GM15510 (cell line): Measurements from ENCODE around the gene MELTF.

Experiments used
- POLR2A ChIP-seq: IDR thresholded peaks from 3 replicates; pipeline ENCODE4 v1.6.1; 2011; ENCODE audit warnings: borderline replicate concordance; ENCODE audit not compliant: insufficient read length; ENCODE audit errors: extremely low read depth

MELTF gene

DNA sequence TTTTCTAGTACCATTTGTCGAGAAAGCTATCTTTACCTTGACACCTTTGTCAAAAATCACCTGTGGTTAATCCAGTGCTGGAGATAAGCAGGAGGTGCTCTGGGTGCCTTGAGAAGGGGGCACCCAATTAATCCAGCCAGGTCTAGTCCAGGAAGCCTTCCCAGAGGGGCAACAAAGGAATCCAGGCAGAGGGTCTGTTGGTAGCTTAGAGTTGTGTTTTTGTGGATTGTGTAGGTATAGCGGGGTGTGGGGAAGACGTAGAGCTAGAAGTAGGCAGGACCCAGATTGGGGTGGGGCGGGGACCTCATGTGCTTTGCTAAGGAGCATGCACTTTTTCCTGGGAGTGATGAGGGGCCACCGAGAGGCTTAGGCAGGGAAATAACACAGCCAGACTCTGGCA, 55.0 kb downstream of the MELTF start:
- no peak for TF ChIP-seq POLR2A

DNA sequence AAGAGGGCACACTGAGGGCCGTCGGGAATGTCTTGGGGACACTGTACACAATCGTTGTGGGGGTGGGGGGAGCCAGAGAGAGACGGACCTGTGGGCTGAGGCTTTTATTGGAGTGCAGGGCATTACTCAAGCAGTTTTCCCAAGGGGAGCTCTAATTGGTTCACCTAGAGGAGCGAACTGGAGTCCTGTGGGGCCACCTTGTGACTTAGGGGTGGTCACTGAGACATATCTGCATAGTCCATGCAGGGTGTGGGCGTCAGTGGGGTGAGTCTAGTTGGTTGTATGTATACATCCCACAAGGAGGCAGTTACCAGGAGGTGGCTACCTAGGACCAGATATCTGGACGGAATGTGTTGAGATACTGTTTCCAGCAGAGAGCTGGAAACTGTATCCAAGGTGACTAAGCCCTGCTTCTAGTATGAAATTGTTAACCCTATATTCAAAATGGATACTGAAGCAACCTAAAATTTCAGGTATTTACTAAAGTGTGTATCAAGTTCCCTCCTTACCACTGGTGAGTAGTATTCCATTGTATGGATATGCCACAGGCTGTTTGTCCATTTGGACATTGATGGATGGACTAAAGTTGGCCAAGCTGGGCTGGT, 58.4 kb downstream of the MELTF start:
- TF ChIP-seq POLR2A: no peak

DNA sequence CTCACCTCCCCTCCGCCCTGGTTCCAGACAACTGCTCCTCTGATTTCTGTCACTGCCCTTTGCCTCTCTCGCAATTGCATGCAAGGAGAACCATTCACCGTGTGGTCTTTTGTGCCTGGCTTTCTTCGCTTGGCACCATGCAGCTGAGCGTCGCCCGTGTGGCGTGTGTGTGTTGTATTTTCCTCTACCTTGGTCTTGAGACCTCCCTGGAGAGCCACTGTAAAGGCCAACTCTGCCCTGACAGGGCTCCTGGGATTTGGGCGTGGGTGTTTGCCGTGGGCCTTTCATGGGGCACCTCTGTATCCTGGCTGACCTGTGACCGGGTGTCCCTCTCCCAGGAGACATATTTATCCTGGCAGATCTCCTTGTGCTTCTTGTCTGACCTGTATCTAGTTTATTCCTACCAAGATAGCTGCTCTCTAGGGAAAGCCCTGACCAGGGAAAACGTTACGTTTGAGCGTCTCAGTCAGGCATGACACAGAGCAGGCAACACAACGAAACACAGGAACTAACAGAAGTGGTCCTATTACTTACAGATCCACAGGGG, 59.0 kb downstream of the MELTF start:
- no peak for TF ChIP-seq POLR2A

DNA sequence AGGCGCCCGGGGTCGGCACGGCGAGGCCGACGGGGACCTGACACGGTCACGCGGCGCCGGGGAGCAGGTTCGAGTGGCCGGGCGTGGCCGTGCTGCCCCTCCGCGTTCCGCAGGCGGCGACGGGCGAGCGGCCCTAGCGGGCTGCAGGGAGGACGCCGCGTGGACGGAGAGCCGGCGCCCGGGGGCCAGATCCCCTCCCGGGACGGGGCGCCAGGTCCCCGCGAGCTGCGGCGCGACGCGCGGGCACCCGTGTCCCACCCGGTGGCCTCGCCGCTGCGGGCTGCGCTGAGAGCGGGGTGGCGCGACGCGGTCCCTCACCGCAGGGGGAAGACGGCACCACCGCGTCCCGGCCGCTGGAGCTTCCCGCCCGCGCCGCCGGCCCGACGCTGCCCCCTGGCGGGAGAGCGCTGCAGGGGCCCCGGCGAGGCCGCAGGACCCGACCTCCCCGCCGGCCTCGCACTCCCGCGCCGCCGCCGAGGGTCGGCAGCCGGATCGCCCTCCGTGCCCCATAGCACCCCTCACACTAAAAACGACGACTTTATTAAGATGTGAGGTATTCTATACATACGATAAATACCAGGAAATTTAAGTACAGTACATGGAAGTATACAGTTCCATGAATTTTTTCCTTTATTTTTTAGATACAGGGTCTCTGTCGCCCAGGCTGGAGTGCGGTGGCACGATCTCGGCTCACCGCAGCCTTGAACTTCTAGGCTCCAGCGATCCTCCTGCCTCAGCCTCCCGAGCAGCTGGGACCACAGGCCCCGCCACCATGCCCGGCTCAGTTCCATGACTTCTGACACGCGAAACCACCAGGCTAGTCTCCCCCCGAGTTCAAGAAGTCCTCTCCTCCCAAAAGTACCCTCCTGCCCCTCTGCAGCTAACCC, 59.7 kb downstream of the MELTF start:
- TF ChIP-seq POLR2A: peak; percentile 37

DNA sequence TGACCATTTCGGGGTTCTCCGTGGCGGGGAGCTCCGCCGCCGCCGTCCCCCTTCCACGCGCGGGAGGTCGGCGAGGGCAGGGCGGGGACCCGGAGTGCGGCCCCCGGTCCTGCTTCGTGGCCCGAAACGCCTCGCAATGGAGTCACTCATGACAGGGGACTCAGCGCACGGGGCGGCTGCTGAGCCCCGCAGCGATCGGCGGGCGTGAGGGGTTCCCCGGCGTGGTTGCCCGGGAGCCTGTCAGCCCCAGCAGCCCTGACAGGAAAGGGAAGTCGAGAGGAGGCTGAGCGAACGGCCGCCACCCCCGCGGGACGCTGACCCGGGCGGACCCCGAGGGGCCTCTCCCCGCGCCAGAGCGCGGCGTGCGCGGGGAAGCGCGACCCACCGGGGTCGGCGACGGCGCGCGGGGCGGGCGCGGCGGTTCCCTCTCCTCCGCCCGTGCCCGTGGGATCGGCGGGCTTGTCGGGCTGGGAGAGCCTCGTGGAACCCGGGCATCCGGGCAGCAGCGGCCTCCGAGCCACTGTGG, 60.4 kb downstream of the MELTF start:
- no peak for TF ChIP-seq POLR2A

DNA sequence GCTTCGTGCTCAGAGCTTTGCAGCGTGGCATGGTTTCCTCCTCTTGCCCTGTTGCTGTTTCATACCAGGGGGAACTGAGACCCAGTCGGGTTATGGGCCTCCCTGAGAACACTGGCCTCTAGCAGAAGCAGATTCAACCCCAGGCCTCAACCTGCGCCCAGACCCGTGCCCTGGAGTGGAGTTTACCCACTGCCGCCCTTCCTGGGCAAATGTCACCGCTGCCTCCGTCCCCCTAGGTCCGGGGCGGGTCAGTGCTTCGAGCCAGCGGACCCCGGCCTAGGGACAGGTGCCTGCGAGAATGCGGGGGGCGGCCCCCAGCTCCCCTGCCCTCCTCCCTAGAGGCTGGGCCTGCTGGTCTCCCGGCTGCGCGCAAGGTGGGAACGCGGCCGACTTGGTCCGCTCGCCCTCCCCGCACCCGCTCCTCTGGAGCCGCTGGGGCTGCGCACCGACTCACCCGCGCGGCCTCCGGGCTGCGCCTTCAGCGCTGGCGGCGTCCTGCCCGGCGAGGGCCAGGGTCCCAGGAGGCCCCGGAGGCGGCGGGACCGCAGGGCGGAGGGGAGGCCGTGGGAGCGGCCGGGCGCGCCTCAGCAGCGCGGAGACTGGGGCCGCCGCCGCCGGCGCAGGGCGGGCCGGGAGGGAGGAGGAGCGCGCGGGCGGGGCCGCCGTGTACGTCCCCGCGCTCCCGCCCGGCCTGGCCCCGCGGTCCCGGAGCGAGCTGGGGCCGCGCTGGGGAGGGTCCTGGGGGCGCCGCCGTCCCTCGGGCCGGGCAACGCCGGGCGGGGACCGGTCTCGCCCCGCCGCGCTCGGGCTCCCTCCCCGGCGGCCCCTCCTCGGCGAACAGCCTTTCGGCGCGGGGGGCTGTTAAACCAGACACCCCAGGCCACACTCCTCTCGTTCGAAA, 61.1 kb downstream of the MELTF start, which contains the start of gene PIGZ:
Gene PIGZ (minus strand): TSS at position 601 of the 901 bp plus-strand sequence. CDS start 16,802 bp downstream, outside the sequence.
- TF ChIP-seq POLR2A: peak; percentile 67

DNA sequence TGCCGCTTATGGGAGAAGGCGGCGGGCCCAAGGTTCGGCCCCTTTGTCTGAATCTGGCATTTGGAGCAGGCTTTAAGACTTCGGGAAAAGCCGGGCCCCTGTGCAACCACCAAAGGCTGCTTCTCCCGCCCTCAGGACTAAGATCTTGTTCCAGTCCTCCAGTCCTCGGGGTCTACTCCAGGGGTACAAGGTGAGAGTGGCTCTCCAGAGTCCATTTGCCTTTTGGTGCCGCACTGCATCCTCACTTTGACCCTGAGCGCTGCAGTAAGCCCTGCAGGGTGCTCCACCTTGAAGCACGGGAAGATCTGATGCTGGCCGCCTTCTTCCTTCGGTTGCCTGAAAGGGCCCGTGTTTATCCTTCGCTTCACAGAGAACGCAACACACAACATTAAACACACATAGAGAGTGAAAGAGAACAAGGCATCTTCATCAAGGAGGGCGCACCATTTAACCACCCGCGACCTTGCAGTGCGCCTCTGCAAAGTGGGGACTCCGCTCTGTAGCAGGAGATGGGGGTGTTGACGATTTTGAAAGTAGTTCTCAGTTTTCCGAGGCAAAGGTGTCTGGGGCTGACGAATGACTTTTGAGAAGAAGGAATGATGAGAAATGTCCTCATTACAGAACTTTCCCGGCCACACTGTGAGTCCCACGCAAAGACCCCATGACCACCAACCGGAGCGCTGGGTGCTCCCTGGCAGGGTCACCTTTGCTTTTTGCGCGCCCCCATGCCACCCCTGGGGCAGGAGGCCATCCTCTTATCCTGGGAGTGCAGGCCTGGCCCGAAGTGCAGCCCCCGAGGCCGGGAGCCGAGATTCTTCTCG, 62.0 kb downstream of the MELTF start:
- TF ChIP-seq POLR2A: no peak

DNA sequence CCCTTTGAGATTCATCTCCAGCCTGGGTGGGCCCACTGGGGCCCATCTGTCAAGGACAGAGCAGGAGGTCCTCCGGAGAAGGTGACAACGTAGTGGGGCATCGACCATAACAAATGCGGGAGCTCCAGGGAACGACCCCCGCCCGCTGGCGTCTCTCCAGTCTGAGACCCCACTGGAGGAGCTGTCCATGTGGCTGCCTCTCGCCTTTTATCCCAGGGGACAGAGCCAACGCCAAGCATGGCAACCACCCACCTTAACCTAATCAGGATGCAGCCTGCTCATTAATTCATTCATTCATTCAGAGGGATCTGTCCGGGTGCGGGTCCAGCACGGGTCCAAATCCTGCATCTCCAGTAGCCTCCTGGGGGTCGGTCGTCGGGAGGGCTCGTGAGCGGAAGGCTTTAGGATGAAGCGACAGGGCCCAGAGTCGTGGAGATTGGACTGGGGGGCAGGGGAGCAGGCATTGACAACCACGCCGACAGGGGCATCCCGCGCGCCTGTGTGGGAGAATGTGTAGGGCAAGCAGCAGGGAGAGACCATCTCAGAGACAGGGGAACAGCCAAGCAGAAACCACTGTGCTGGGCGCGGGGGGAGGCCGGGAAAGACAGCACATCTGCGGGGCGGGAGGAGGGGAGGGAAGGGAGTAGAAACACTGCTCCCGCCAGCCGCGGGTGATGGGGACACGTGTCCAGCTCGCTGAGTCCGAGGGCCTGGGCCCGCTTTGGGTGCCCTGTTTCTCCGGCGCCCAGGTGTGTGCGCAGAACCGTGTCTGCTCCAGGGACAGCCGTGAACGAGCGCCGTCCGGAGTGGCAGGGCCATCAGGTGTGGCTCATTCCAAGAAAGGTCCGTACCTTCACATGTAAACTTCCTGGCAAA, 62.9 kb downstream of the MELTF start:
- TF ChIP-seq POLR2A: no peak

DNA sequence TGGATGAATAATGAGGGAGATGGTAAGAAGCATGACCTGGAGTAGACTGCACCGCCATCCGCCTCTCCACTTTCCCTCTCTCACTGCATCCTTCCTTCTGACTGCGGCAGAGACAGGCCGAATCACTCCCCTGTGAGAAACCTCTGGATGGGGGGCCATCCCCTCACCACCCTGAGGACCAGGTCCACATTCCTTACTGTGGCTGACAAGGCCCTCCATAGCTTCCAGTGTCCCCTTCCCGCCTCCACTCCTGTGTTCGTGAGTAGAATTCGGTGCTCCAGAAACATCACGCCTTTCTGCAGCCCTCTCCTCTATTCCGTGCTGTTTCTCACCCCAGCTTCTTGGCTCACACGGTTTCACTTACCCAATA, 63.8 kb downstream of the MELTF start:
- TF ChIP-seq POLR2A: no peak

DNA sequence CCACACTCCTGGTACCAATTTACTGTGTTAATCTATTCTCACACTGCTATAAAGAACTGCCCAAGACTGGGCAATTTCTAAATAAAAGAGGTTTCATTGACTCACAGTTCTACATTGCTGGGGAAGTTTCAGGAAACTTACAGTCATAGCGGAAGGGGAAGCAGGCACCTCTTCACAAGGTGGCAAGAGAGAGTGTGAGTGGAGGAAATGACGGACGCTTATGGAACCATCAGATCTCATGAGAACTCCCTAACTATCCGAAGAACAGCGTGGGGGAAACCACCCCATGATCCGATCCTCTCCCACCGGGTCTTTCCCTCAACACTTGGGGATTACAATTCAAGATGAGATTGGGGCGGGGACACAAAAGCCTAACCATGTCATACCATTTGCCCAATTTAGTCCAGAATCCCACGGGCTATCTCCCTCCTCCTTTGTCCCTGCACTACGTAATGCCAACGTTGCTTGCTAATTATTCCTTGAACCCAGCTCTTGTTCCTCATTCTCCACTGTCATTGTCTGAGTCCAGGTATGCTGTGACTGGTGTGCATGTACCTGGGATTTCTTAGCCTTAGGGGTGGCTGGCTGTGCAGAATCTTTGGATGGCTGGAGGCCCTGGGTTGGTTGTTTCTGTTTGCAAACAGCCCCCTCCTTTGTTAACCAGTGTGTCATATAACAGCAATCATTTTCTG, 64.4 kb downstream of the MELTF start:
- TF ChIP-seq POLR2A: no peak

DNA sequence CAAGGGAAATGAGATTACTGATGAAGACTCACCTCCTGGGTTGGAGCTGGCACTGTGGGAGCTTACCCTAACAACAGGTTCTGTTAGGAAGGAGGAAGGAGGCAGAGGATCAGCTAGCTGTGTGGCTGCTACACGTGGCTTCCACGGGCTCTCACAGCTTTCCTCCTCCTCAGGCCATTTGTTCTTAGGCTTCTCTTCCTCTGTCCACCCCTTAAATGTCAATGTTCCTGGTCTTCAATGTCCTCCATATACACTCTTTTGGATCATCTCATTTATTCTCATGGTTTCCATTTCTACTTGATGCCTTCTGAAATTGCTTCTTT, 66.0 kb downstream of the MELTF start:
- no peak for TF ChIP-seq POLR2A

DNA sequence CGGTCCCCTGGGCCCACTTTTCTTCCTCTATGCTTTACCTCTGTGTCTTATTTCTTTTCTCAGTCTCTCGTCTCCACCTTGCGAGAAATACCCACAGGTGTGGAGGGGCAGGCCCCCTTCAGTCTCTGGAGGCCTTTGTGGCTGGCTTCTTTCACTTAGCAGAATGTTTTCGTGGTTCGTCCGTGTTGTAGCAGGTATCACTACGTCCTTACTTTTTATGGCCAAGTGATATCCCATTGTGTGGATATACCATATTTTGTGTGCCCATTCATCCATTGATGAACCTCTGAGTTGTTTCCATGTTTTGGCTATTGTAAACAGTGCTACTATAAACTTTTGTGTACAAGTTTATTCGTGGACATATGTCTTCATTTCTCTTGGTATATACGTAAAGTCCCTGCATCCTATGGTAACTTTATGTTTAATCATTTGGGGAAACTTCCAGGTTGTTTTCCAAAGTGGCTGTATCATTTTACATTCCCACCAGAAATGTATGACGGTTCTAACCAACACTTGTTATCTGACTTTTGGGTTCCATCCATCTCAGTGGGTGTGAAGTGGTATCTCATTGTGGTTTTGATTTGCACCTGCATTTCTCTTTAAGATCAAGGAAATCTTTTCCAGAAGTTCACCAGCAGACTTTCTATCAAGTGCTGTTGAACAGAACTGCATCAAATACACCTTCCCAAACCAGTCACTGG, 66.5 kb downstream of the MELTF start:
- no peak for TF ChIP-seq POLR2A
